H1 (cell line): Measurements from ENCODE around the gene LAMC3. TPM values are rescaled to one million over a fixed set of nuclear protein-coding genes. Genes with fewer than 3 reads are reported as not detected.
A peak's percentile ranks its signal among the peaks of the same experiment; 100 is the strongest.

Source experiments
- CTCF ChIA-PET: fragments of 300-600 bp; sonication (Branson Sonifier 250); formaldehyde crosslinking; loops from one replicate; lab custom pipeline; 2021; ENCODE audit not compliant: partially characterized antibody; lab: Charles Lee
- POLR2A ChIA-PET: fragments of 300-600 bp; sonication (Branson Sonifier 250); formaldehyde crosslinking; loops from one replicate; lab custom pipeline; 2021; ENCODE audit warnings: inconsistent platforms; ENCODE audit not compliant: partially characterized antibody; lab: Charles Lee
- DNase-seq, 2 experiments: peaks; one replicate each; pipeline versions ENCODE4 v3.0.0 to v3.0.0-alpha.2; 2010 to 2022; ENCODE audit warnings: low spot score in 2 of 2, low read depth in 1 of 2, mixed read lengths in 1 of 2
- FAIRE-seq: peaks from 2 replicates; lab custom pipeline; 2011; peaks lifted over from hg19 to GRCh38; lab: Jason Lieb, UNC
- H2AFZ ChIP-seq: 2 replicates; pipeline ENCODE4 v1.8.1; 2012; ENCODE audit warnings: low read length, inconsistent platforms
- H2AK5ac ChIP-seq: 2 replicates; pipeline ENCODE4 v1.6.1; 2013; ENCODE audit warnings: low read depth, low read length
- H2BK120ac ChIP-seq: replicated peaks from 2 replicates; pipeline ENCODE3; 2013; ENCODE audit warnings: low read depth, low read length, inconsistent platforms
- H2BK12ac ChIP-seq: 2 replicates; pipeline ENCODE4 v1.6.1; 2013; ENCODE audit warnings: low read depth, low read length
- H2BK15ac ChIP-seq: 2 replicates; pipeline ENCODE4 v1.6.1; 2013; ENCODE audit warnings: low read length
- H2BK20ac ChIP-seq: 2 replicates; pipeline ENCODE4 v1.6.1; 2013; ENCODE audit warnings: low read length
- H2BK5ac ChIP-seq: 2 replicates; pipeline ENCODE4 v1.6.1; 2013; ENCODE audit warnings: low read depth, low read length
- H3K14ac ChIP-seq: 2 replicates; pipeline ENCODE4 v1.6.1; 2013; ENCODE audit warnings: inconsistent platforms; ENCODE audit not compliant: insufficient read length
- H3K18ac ChIP-seq: 2 replicates; pipeline ENCODE4 v1.6.1; 2013; ENCODE audit warnings: low read length; ENCODE audit errors: extremely low read depth
- H3K23ac ChIP-seq: 2 replicates; pipeline ENCODE4 v1.6.1; 2013; ENCODE audit warnings: inconsistent platforms; ENCODE audit not compliant: insufficient read length
- H3K23me2 ChIP-seq: 2 replicates; pipeline ENCODE4 v1.6.1; 2013; ENCODE audit warnings: low read depth, low read length
- H3K27ac ChIP-seq: 2 replicates; pipeline ENCODE4 v1.6.1; 2011; ENCODE audit warnings: low read depth, low read length, inconsistent platforms
- H3K27me3 ChIP-seq, 4 experiments: replicated peaks in 1 of 4; 1 replicate in 1 of 4; 2 replicates in 3 of 4; pipeline versions ENCODE4 v1.6.1 to v1.8.1; 2011 to 2013; ENCODE audit warnings: low read length in 3 of 4, mild to moderate bottlenecking in 3 of 4, inconsistent platforms in 2 of 4, mixed read lengths in 2 of 4, moderate library complexity in 1 of 4; ENCODE audit not compliant: control insufficient read depth in 3 of 4, insufficient read depth in 3 of 4; ENCODE audit errors: extremely low read depth in 1 of 4
- H3K36me3 ChIP-seq, 4 experiments: 2 replicates each; pipeline versions ENCODE4 v1.6.1 to v1.8.1; 2011 to 2013; ENCODE audit warnings: mild to moderate bottlenecking in 4 of 4, low read length in 3 of 4, moderate library complexity in 2 of 4, control low read depth in 1 of 4, inconsistent platforms in 1 of 4; ENCODE audit not compliant: insufficient read depth in 4 of 4, control insufficient read depth in 2 of 4
- H3K4ac ChIP-seq: replicated peaks from 2 replicates; pipeline ENCODE3; 2013; ENCODE audit warnings: low read length, low read depth, mixed read lengths, inconsistent platforms; ENCODE audit not compliant: insufficient read length
- H3K4me1 ChIP-seq, 4 experiments: replicated peaks in 1 of 4; 1 replicate in 1 of 4; 2 replicates in 3 of 4; pipeline versions ENCODE4 v1.6.1 to v1.8.1; 2011 to 2013; ENCODE audit warnings: low read length in 3 of 4, inconsistent platforms in 2 of 4, mixed read lengths in 1 of 4; ENCODE audit not compliant: insufficient read depth in 4 of 4, control insufficient read depth in 3 of 4
- H3K4me2 ChIP-seq, 2 experiments: 2 replicates each; pipeline versions ENCODE4 v1.6.1 to v1.8.1; 2011 to 2013; ENCODE audit warnings: low read depth in 2 of 2, low read length in 2 of 2, control low read depth in 1 of 2, inconsistent platforms in 1 of 2, mild to moderate bottlenecking in 1 of 2; ENCODE audit not compliant: insufficient read depth in 1 of 2
- H3K4me3 ChIP-seq, 4 experiments: fragments of 200-600, 300-600 bp in 1 of 4; sonication (generic), shearing (Covaris generic), sonication (Bioruptor Twin) in 1 of 4; 2 replicates each; pipeline versions ENCODE4 v1.5.1 to v1.8.1; 2011 to 2016; ENCODE audit warnings: low read length in 4 of 4, low read depth in 3 of 4, control low read depth in 2 of 4, inconsistent platforms in 2 of 4, mild to moderate bottlenecking in 2 of 4, mixed read lengths in 1 of 4, moderate library complexity in 1 of 4; ENCODE audit not compliant: insufficient read depth in 2 of 4; ENCODE audit errors: extremely low read depth in 1 of 4
- H3K56ac ChIP-seq: replicated peaks from 2 replicates; pipeline ENCODE3; 2013; ENCODE audit warnings: low read depth, mild to moderate bottlenecking, mixed read lengths, low read length, inconsistent platforms; ENCODE audit not compliant: insufficient read length
- H3K79me1 ChIP-seq: 2 replicates; pipeline ENCODE4 v1.6.1; 2013; ENCODE audit warnings: low read depth, low read length, control low read depth
- H3K79me2 ChIP-seq, 2 experiments: 2 replicates each; pipeline versions ENCODE4 v1.6.1 to v1.8.1; 2012 to 2013; ENCODE audit warnings: low read length in 2 of 2, mild to moderate bottlenecking in 2 of 2, inconsistent platforms in 1 of 2; ENCODE audit not compliant: insufficient read depth in 2 of 2, control insufficient read depth in 1 of 2
- H3K9ac ChIP-seq, 4 experiments: replicated peaks in 1 of 4; 1 replicate in 1 of 4; 2 replicates in 3 of 4; pipeline versions ENCODE4 v1.6.1 to v1.8.1; 2011 to 2013; ENCODE audit warnings: low read depth in 3 of 4, low read length in 3 of 4, control low read depth in 2 of 4, mild to moderate bottlenecking in 2 of 4, moderate library complexity in 2 of 4, inconsistent platforms in 1 of 4; ENCODE audit errors: extremely low read depth in 1 of 4
- H3K9me3 ChIP-seq, 2 experiments: 2 replicates each; pipeline versions ENCODE4 v1.6.1 to v1.8.1; 2012 to 2013; ENCODE audit warnings: mild to moderate bottlenecking in 2 of 2, moderate library complexity in 2 of 2, control low read depth in 1 of 2, inconsistent platforms in 1 of 2, low read depth in 1 of 2, low read length in 1 of 2, mixed read lengths in 1 of 2; ENCODE audit not compliant: insufficient read depth in 2 of 2
- H4K20me1 ChIP-seq, 2 experiments: replicated peaks in 1 of 2; 2 replicates each; pipeline versions ENCODE3 to v1.8.1; 2011 to 2013; ENCODE audit warnings: inconsistent platforms in 2 of 2, low read length in 2 of 2, mild to moderate bottlenecking in 1 of 2; ENCODE audit not compliant: insufficient read depth in 2 of 2, control insufficient read depth in 1 of 2
- H4K5ac ChIP-seq: 2 replicates; pipeline ENCODE4 v1.6.1; 2013; ENCODE audit warnings: low read length, low read depth, mixed read lengths, inconsistent platforms; ENCODE audit not compliant: insufficient read length
- H4K8ac ChIP-seq: 2 replicates; pipeline ENCODE4 v1.8.0; 2013; ENCODE audit warnings: mild to moderate bottlenecking, moderate library complexity, low read length, inconsistent platforms; ENCODE audit not compliant: insufficient read depth; ENCODE audit errors: extremely low read depth
- H4K91ac ChIP-seq: replicated peaks from 2 replicates; pipeline ENCODE3; 2013; ENCODE audit warnings: low read length, mixed read lengths, inconsistent platforms; ENCODE audit not compliant: insufficient read length
- BRCA1 ChIP-seq: IDR thresholded peaks from 2 replicates; pipeline ENCODE4 v1.6.1; 2012; ENCODE audit warnings: low read depth, low read length, improper control_type of control experiment
- CBX5 ChIP-seq: fragments of 300-800, 300-1000 bp; sonication (generic); IDR thresholded peaks from 2 replicates; pipeline ENCODE4 v1.7.1; 2016; ENCODE audit warnings: antibody characterized with exemption, low read length, low read depth
- EP300 ChIP-seq, 2 experiments: IDR thresholded peaks; 1 replicate in 1 of 2; 2 replicates in 1 of 2; pipeline ENCODE4 v1.6.1; 2011 to 2012; ENCODE audit warnings: low read depth in 2 of 2, low read length in 2 of 2, mild to moderate bottlenecking in 2 of 2, borderline replicate concordance in 1 of 2, inconsistent platforms in 1 of 2, moderate library complexity in 1 of 2
- NRF1 ChIP-seq: IDR thresholded peaks from 2 replicates; pipeline ENCODE4 v1.6.1; 2011; ENCODE audit warnings: mild to moderate bottlenecking, low read depth, low read length, improper control_type of control experiment
- RFX5 ChIP-seq: IDR thresholded peaks from 2 replicates; pipeline ENCODE4 v1.6.1; 2011; ENCODE audit warnings: low read depth, low read length, improper control_type of control experiment, borderline replicate concordance
- SUZ12 ChIP-seq: fragments of 200-600 bp; sonication (generic); IDR thresholded peaks from 2 replicates; pipeline ENCODE4 v1.6.1; 2012; ENCODE audit warnings: mild to moderate bottlenecking, inconsistent platforms, low read length, moderate library complexity, mixed read lengths
- WGBS, 2 experiments: shearing (Covaris generic) in 1 of 2; methylation state at CpG; one replicate each; pipeline versions ENCODE4 v1.1.6 to v1.1.7; 2013 to 2015; ENCODE audit warnings: low lambda C conversion rate in 2 of 2, mixed read lengths in 2 of 2, inconsistent platforms in 1 of 2, low coverage in 1 of 2, missing lambda C conversion rate in 1 of 2; ENCODE audit not compliant: insufficient replicate concordance in 2 of 2, insufficient coverage in 1 of 2, insufficient read length in 1 of 2; ENCODE audit errors: extremely low coverage in 1 of 2, missing lambda C conversion rate in 1 of 2; 5-methylcytosine and 5-hydroxymethylcytosine counted together
- polyA plus RNA-seq, 7 experiments: library from polyadenylated mRNA; depleted of rRNA in 3 of 7; stranded (reverse) in 5 of 7; unstranded in 2 of 7; fragments of >200 nt in 5 of 7; fragments of 200-250 nt in 2 of 7; gene quantifications; 1 replicate in 5 of 7; 2 replicates in 1 of 7; 4 replicates in 1 of 7; pipeline versions ENCODE4 v1.2.1 to v1.2.3, GENCODE V29; 2011 to 2013; ENCODE audit warnings: missing spikeins in 2 of 7, mixed read lengths in 2 of 7
- total RNA-seq: library from RNA; stranded (reverse); fragmentation: NEBNext Ultra II Directional; extraction: Animal tissue kit (Norgen Biotek cat#: 25700); gene quantifications from 2 replicates; pipeline ENCODE4 v1.2.1, GENCODE V29; 2021
- TF ChIP-seq, protein P1 (sequence below): IDR thresholded peaks from 2 replicates; pipeline ENCODE4 v1.6.1; 2011; ENCODE audit warnings: low read length, improper control_type of control experiment

The LAMC3 gene
- total and polyA plus RNA-seq, 2 of the 8 experiments (the other 6 are each of a cell fraction or from before 2014, with no cell fraction given): 9.3 to 12.3 TPM

DNA sequence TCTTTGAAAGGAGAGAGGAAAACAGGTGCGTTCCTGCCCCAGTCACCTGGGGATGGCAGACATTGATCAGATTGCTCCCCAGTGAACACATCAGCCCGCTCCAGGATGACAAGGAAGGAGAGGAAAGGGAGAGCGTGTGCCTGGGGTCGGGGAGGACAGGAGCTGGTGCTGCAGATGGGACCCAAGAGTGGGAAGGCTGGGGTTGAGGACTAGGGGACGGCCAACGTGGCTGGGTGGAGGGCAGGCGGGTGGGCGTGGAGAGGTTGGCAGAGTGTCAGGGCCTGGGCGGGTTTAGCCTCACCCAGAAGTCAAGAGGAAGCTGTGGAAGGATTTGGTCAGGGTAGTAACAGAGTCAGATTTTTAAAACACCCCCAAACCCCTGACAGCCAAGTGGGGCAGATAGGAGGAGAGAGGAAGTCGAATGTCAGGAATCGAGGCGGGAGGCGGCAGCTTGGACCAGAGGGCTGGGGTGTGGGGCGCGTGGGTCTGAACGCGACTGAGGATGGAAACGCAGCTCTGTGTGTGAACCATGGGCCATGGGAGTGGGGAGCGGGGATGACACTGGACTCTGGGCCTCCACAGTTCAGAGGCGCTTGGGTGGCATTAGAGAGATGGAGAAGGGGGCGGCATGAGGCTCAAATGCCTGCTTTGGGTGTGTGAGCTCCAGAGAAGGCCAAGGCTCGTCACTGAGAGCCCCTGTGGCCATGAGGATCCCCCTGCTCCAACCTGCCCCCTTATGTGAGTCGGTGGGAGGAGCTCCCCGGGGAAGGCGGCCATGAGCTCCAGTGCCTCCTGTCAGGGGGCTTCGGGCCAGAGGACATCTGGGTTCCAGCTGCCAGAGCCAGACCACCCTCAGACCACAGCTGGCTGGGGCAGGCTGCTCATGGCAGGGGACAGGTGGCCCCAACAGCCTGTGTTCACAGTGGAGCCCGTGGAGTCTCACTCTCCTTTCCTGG lies 24.6 kb downstream of the LAMC3 start:
- Histone ChIP-seq H4K91ac (no peak overlapping the region), H3K4me1 (no peaks in the 10 kb centered on the region), H3K36me3 (no peaks in the 10 kb centered on the region), H2BK5ac (no peak overlapping the region), H4K20me1 (no peaks in the 10 kb centered on the region), H2BK15ac (no peak overlapping the region), H3K4me2 (no peak overlapping the region), H3K27ac (no peak overlapping the region), H4K5ac (no peak overlapping the region), H2AK5ac (no peak overlapping the region), H3K4me3 (no peak overlapping the region), H3K56ac (no peak overlapping the region), H3K9me3 (no peaks in the 10 kb centered on the region), H3K79me1 (no peaks in the 10 kb centered on the region), H3K4ac (no peak overlapping the region), H2BK120ac (no peak overlapping the region), H3K27me3 (no peaks in the 10 kb centered on the region), H3K79me2 (no peaks in the 10 kb centered on the region), H2BK12ac (no peak overlapping the region), H3K14ac (no peak overlapping the region), H2AFZ (no peak overlapping the region), H3K23ac (no peak overlapping the region), H3K23me2 (no peaks in the 10 kb centered on the region), H2BK20ac (no peak overlapping the region), H3K18ac (no peak overlapping the region), H4K8ac (peak overlapping the region; percentile 66), H3K9ac (no peak overlapping the region)
- CTCF ChIA-PET: interaction anchor here (1.1 to 6.9 kb wide), 8 partner anchors 13 to 163 kb away, joined by 3 to 52 read pairs (median 7); no protein-coding TSS in a partner anchor
- POLR2A ChIA-PET: interaction anchor here (0.7 to 1.8 kb wide), 3 partner anchors 12 to 67 kb away, joined by 3 to 4 read pairs (median 3); no protein-coding TSS in a partner anchor
- DNase-seq (no peak), FAIRE-seq (no peak)
- TF ChIP-seq CBX5: no peak
- TF ChIP-seq, protein P1, sequence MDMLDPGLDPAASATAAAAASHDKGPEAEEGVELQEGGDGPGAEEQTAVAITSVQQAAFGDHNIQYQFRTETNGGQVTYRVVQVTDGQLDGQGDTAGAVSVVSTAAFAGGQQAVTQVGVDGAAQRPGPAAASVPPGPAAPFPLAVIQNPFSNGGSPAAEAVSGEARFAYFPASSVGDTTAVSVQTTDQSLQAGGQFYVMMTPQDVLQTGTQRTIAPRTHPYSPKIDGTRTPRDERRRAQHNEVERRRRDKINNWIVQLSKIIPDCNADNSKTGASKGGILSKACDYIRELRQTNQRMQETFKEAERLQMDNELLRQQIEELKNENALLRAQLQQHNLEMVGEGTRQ: no peak
- no peak for TF ChIP-seq SUZ12
- TF ChIP-seq EP300 (IDR thresholded peaks at IDR 0.05; ENCODE audit: borderline replicate concordance in 1 of 2, low read depth in 2 of 2, low read length in 2 of 2): no peak
- TF ChIP-seq BRCA1: no peak
- TF ChIP-seq NRF1: no peak
- no peak for TF ChIP-seq RFX5
- 90% methylated on average over 27 of the region's 27 CpGs; no CpG with 5 or more reads in 1 of the 2 experiments for WGBS, 2 experiments
